Cardiac muscle cell (in vitro differentiated cells and primary cell): ENCODE measurements around the gene SCGN. TPM values are rescaled to one million over a fixed set of nuclear protein-coding genes. Genes with fewer than 3 reads are reported as not detected.

Source experiments
- DNase-seq, 2 donors: peaks; one replicate each; pipeline versions ENCODE4 v3.0.0 to v3.0.0-alpha.2; 2010 to 2017; ENCODE audit warnings: low read depth in 1 of 2, low spot score in 1 of 2
- H3K27ac ChIP-seq: fragments of 200-600 bp; sonication (generic); 2 replicates; pipeline ENCODE4 v1.5.1; 2016
- H3K27me3 ChIP-seq: fragments of 200-600 bp; sonication (generic); 2 replicates; pipeline ENCODE4 v1.6.0; 2016; ENCODE audit warnings: control low read depth
- H3K36me3 ChIP-seq: fragments of 200-600 bp; sonication (generic); 2 replicates; pipeline ENCODE4 v1.5.1; 2016; ENCODE audit warnings: control low read depth
- H3K4me1 ChIP-seq: fragments of 200-600 bp; sonication (generic); 2 replicates; pipeline ENCODE4 v1.8.1; 2017; ENCODE audit warnings: low read depth, mild to moderate bottlenecking, mixed run types
- H3K4me3 ChIP-seq: fragments of 200-600 bp; sonication (generic); 2 replicates; pipeline ENCODE4 v1.5.1; 2016; ENCODE audit warnings: mild to moderate bottlenecking
- H3K9me3 ChIP-seq: fragments of 200-600 bp; sonication (generic); 2 replicates; pipeline ENCODE4 v1.5.1; 2017; ENCODE audit warnings: low read depth, mild to moderate bottlenecking, control low read depth
- CTCF ChIP-seq: IDR thresholded peaks from 2 replicates; pipeline ENCODE4 v1.5.1; 2012; ENCODE audit warnings: low read depth, mild to moderate bottlenecking, low read length
- polyA plus RNA-seq: library from polyadenylated mRNA; unstranded; fragments of >200 nt; fragmentation: Nextera tagmentation; extraction: Ambion mirVana; gene quantifications from 2 replicates; pipeline ENCODE4 v1.2.1, GENCODE V29; 2016
- total RNA-seq: library from RNA; depleted of rRNA; stranded (reverse); fragments of >200 nt; gene quantifications from 2 replicates; pipeline ENCODE4 v1.2.3, GENCODE V29; 2016

The SCGN gene
- total and polyA plus RNA-seq, 2 experiments from 2014 or later, result not detected

DNA sequence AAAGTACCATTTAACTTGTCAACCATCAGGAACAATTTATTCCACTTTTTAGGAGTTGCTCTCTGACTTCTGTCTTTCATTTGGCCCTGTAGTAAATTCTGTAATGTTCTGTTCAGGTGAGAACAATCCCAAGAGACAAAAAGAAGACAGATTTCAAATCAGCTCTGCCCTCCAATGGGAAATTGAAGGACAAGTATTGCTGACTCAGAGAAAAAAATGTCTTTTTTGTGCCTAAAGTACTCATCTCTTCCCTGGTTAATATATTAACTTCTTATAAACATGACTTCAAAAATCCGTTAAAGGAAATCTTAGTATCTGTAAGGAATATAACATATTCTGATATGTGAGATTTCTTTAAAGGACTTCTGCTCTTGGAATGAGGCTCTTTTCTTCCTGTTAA is 38.6 kb upstream of the SCGN start:
- Histone ChIP-seq H3K36me3 (peaks cover 42% of the 10 kb centered on the region), H3K27me3 (no peaks in the 10 kb centered on the region), H3K4me1 (no peaks in the 10 kb centered on the region), H3K9me3 (no peaks in the 10 kb centered on the region), H3K4me3 (no peak overlapping the region), H3K27ac (no peak overlapping the region)
- no peak for TF ChIP-seq CTCF
- DNase-seq, result no peak

GRCh38 chr6:25614052-25614451 is 38.0 kb upstream of the SCGN start:
- Histone ChIP-seq H3K9me3 (no peaks in the 10 kb centered on the region), H3K27me3 (no peaks in the 10 kb centered on the region), H3K27ac (no peak overlapping the region), H3K4me3 (no peak overlapping the region), H3K36me3 (peaks cover 42% of the 10 kb centered on the region), H3K4me1 (no peaks in the 10 kb centered on the region)
- DNase-seq, result no peak
- TF ChIP-seq CTCF, result no peak

GRCh38 chr6:25615471-25615870 is 36.5 kb upstream of the SCGN start:
- Histone ChIP-seq H3K27ac (no peak overlapping the region), H3K9me3 (no peaks in the 10 kb centered on the region), H3K27me3 (no peaks in the 10 kb centered on the region), H3K36me3 (peaks cover 37% of the 10 kb centered on the region), H3K4me3 (no peak overlapping the region), H3K4me1 (no peaks in the 10 kb centered on the region)
- no peak for DNase-seq
- TF ChIP-seq CTCF, result no peak

DNA sequence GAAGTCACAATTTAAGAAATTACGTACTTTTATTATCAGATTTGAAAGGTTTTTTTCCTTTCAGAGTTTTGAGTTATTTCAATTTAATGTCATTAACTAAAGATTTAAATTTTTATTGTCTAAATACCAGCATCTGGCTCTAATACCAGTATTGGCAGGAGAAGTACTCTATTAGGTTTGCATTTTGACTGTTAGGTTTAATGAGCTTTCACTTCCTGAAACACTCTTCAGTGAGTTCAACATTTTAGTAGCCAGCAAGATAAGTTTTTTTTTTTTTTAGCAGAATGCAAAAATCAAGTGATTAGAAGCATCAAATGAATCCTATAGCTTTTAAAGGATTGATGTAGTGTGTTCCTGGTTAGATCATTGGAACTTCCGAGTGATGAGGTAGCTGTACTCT is 34.0 kb upstream of the SCGN start:
- H3K4me1 ChIP-seq, result no peaks in the 10 kb centered on the region
- TF ChIP-seq CTCF, result no peak
- H3K4me3 ChIP-seq, result no peak overlapping the region
- H3K36me3 ChIP-seq, result peaks cover 19% of the 10 kb centered on the region
- no peaks in the 10 kb centered on the region for H3K9me3 ChIP-seq
- no peaks in the 10 kb centered on the region for H3K27me3 ChIP-seq
- DNase-seq, result no peak
- no peak overlapping the region for H3K27ac ChIP-seq

DNA sequence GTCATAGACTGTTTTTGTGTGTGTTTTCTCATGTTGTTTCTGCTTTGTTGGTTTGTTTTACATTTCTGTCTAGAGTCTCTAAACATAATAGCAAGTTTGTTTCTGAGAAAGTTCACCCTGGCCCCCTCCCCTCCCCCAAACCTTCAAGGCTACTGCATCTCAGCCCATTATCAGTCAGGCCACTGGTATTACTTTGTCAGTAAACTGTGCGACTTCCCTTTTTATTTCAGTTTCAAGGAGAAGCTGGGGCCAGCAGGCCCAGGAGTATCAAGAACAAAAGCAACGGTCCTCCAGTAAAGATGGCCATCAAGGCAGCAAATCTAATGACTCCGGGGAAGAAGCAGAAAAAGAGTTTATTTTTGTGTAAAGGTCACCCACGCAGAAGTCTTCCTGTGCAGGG is 32.8 kb upstream of the SCGN start:
- Histone ChIP-seq H3K4me1 (no peaks in the 10 kb centered on the region), H3K4me3 (no peak overlapping the region), H3K27ac (no peak overlapping the region), H3K27me3 (no peaks in the 10 kb centered on the region), H3K9me3 (no peaks in the 10 kb centered on the region), H3K36me3 (peaks cover 16% of the 10 kb centered on the region)
- no peak for DNase-seq
- TF ChIP-seq CTCF, result no peak

DNA sequence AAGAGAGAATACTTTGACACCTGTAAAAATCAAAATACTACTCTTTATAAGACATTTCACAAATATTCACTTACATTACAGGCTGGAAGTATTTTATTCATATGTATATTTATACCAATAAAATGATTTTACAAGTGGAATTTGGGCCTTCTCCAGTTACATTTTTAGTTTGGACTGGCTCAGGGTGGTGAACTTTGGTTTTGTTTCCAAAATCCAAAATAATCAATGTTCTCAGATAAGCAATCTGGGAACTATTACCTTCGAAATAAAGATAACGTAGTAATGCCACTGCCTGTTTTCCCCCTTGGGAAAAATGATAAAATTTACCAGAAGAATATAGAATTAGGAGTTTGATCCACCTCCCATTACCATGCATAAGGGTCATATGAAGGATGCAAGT is 31.6 kb upstream of the SCGN start:
- no peaks in the 10 kb centered on the region for H3K9me3 ChIP-seq
- TF ChIP-seq CTCF, result no peak
- H3K27ac ChIP-seq, result no peak overlapping the region
- H3K4me3 ChIP-seq, result no peak overlapping the region
- no peaks in the 10 kb centered on the region for H3K4me1 ChIP-seq
- H3K27me3 ChIP-seq, result no peaks in the 10 kb centered on the region
- no peak for DNase-seq
- H3K36me3 ChIP-seq, result peaks cover 16% of the 10 kb centered on the region
